ENCODE results near the gene EYS.

The EYS gene

GRCh38 chr6:64591676-64592036 is 1115.4 kb downstream of the EYS start:
- DNase-seq (ENCODE audit: low read depth in 2 of 2), result no peak

GRCh38 chr6:64590965-64591675 is 1115.9 kb downstream of the EYS start:
- DNase-seq (ENCODE audit: low read depth in 2 of 2), result no peak

GRCh38 chr6:64589961-64590360 is 1117.1 kb downstream of the EYS start:
- DNase-seq (ENCODE audit: low read depth in 2 of 2), result no peak

GRCh38 chr6:64580346-64580745 is 1126.7 kb downstream of the EYS start:
- DNase-seq (ENCODE audit: low read depth in 2 of 2), result no peak

- DNase-seq (ENCODE audit: low read depth in 2 of 2), result no peak
These were observed 1153.7 kb downstream of the EYS start for GRCh38 chr6:64553249-64553786.

- no peak for DNase-seq (ENCODE audit: low read depth in 2 of 2)
These were observed 1159.3 kb downstream of the EYS start for GRCh38 chr6:64547594-64548268.

GRCh38 chr6:64539917-64540316 is 1167.1 kb downstream of the EYS start:
- DNase-seq (ENCODE audit: low read depth in 2 of 2), result no peak

- DNase-seq (ENCODE audit: low read depth in 2 of 2), result no peak
These were observed 1168.3 kb downstream of the EYS start for GRCh38 chr6:64538722-64539121.

GRCh38 chr6:64527899-64528298 is 1179.1 kb downstream of the EYS start:
- no peak for DNase-seq (ENCODE audit: low read depth in 2 of 2)

GRCh38 chr6:64522859-64523258 is 1184.2 kb downstream of the EYS start:
- no peak for DNase-seq (ENCODE audit: low read depth in 2 of 2)

- DNase-seq (ENCODE audit: low read depth in 2 of 2), result no peak
These were observed 1187.0 kb downstream of the EYS start for GRCh38 chr6:64520050-64520449.

GRCh38 chr6:64516393-64516792 is 1190.6 kb downstream of the EYS start:
- no peak for DNase-seq (ENCODE audit: low read depth in 2 of 2)

- DNase-seq (ENCODE audit: low read depth in 2 of 2), result no peak
These were observed 1199.4 kb downstream of the EYS start for GRCh38 chr6:64507661-64508060.

- no peak for DNase-seq (ENCODE audit: low read depth in 2 of 2)
These were observed 1201.7 kb downstream of the EYS start for GRCh38 chr6:64505312-64505711.

GRCh38 chr6:64504503-64504902 is 1202.5 kb downstream of the EYS start:
- no peak for DNase-seq (ENCODE audit: low read depth in 2 of 2)

- DNase-seq (ENCODE audit: low read depth in 2 of 2), result no peak
These were observed 1204.2 kb downstream of the EYS start for GRCh38 chr6:64502801-64503200.

- no peak for DNase-seq (ENCODE audit: low read depth in 2 of 2)
These were observed 1209.4 kb downstream of the EYS start for GRCh38 chr6:64497634-64498033.

GRCh38 chr6:64489763-64490162 is 1217.3 kb downstream of the EYS start:
- DNase-seq (ENCODE audit: low read depth in 2 of 2), result no peak

GRCh38 chr6:64486578-64487351 is 1220.3 kb downstream of the EYS start:
- no peak for DNase-seq (ENCODE audit: low read depth in 2 of 2)

- DNase-seq (ENCODE audit: low read depth in 2 of 2), result no peak
These were observed 1223.0 kb downstream of the EYS start for GRCh38 chr6:64483956-64484499.

GRCh38 chr6:64482631-64483030 is 1224.4 kb downstream of the EYS start:
- DNase-seq (ENCODE audit: low read depth in 2 of 2), result no peak

- no peak for DNase-seq (ENCODE audit: low read depth in 2 of 2)
These were observed 1227.9 kb downstream of the EYS start for GRCh38 chr6:64479134-64479533.
